IMR-90 (cell line): Measurements from ENCODE around the gene MICAL2.

Experiments used
- BHLHE40 ChIP-seq: fragments of 150-350 bp; IDR thresholded peaks from 2 replicates; pipeline ENCODE4 v1.6.1; 2016; ENCODE audit warnings: mild to moderate bottlenecking, low read depth, low read length
- CHD1 ChIP-seq: IDR thresholded peaks from 2 replicates; pipeline ENCODE4 v1.6.1; 2012; ENCODE audit warnings: low read depth, low read length, improper control_type of control experiment
- CTCF ChIP-seq: conservative IDR thresholded peaks from 2 replicates; pipeline ENCODE4 v1.5.1; 2012; ENCODE audit warnings: mild to moderate bottlenecking, low read depth, low read length, improper control_type of control experiment
- ELK1 ChIP-seq: fragments of 150-350 bp; IDR thresholded peaks from 2 replicates; pipeline ENCODE4 v1.6.1; 2016; ENCODE audit warnings: low read depth, mild to moderate bottlenecking, low read length, moderate library complexity, borderline replicate concordance
- MXI1 ChIP-seq: IDR thresholded peaks from 2 replicates; pipeline ENCODE4 v1.6.1; 2012; ENCODE audit warnings: low read depth, mild to moderate bottlenecking, low read length, moderate library complexity, borderline replicate concordance
- NFE2L2 ChIP-seq: fragments of 150-350 bp; IDR thresholded peaks from 2 replicates; pipeline ENCODE4 v1.6.1; 2016; ENCODE audit warnings: low read depth, mild to moderate bottlenecking, low read length
- POLR2A ChIP-seq: IDR thresholded peaks from 2 replicates; pipeline ENCODE4 v1.6.1; 2012; ENCODE audit warnings: mild to moderate bottlenecking, low read depth, low read length
- RAD21 ChIP-seq: IDR thresholded peaks from 2 replicates; pipeline ENCODE4 v1.6.1; 2012; ENCODE audit warnings: low read length, improper control_type of control experiment
- RCOR1 ChIP-seq: IDR thresholded peaks from 2 replicates; pipeline ENCODE4 v1.6.1; 2012; ENCODE audit warnings: mild to moderate bottlenecking, low read length, improper control_type of control experiment; ENCODE audit not compliant: insufficient replicate concordance

GRCh38 chr11:12204506-12204905, 94.1 kb downstream of the MICAL2 start:
- TF ChIP-seq CTCF, result no peak
- no peak for TF ChIP-seq POLR2A
- no peak for TF ChIP-seq BHLHE40
- TF ChIP-seq RAD21, result no peak
- TF ChIP-seq MXI1, result no peak
- no peak for TF ChIP-seq ELK1
- no peak for TF ChIP-seq RCOR1
- no peak for TF ChIP-seq NFE2L2
- no peak for TF ChIP-seq CHD1
